CD4-positive, alpha-beta T cell (primary cell): ENCODE results near the gene FBXO28. TPM values are rescaled to one million over a fixed set of nuclear protein-coding genes. Genes with fewer than 3 reads are reported as not detected.

Experiments
- ATAC-seq: fragments of 200-7000 bp; cut with Tn5 transposase; one replicate; pipeline ENCODE4 v1.10.0; 2022; ENCODE audit warnings: mild to moderate bottlenecking; ENCODE audit not compliant: poor library complexity
- CTCF ChIA-PET: fragments of 350-600 bp; sonication (Branson Sonifier 250); formaldehyde crosslinking; loops from one replicate; lab custom pipeline; 2021; ENCODE audit warnings: antibody characterized with exemption, inconsistent platforms; lab: Charles Lee
- POLR2A ChIA-PET: fragments of 350-600 bp; sonication (Branson Sonifier 250); formaldehyde crosslinking; loops from one replicate; lab custom pipeline; 2021; ENCODE audit warnings: antibody characterized with exemption, inconsistent platforms; lab: Charles Lee
- DNase-seq, 14 experiments: peaks; one replicate each; pipeline ENCODE4 v3.0.0-alpha.2; 2013 to 2020; ENCODE audit warnings: mixed read lengths in 2 of 14
- H3K27ac ChIP-seq, 2 donors: one replicate each; pipeline versions ENCODE4 v1.5.1 to v1.7.0; 2013; ENCODE audit warnings: low read length in 2 of 2, low read depth in 1 of 2, mild to moderate bottlenecking in 1 of 2
- H3K27me3 ChIP-seq, 2 experiments: 1 replicate in 1 of 2; 2 replicates in 1 of 2; pipeline versions ENCODE4 v1.6.1 to v1.7.0; 2013; ENCODE audit warnings: low read length in 2 of 2, control low read depth in 1 of 2, mild to moderate bottlenecking in 1 of 2, moderate library complexity in 1 of 2; ENCODE audit not compliant: insufficient read depth in 2 of 2, control insufficient read depth in 1 of 2
- H3K36me3 ChIP-seq: one replicate; pipeline ENCODE4 v1.6.1; 2013; ENCODE audit warnings: low read length, control low read depth; ENCODE audit not compliant: insufficient read depth
- H3K4me1 ChIP-seq: one replicate; pipeline ENCODE4 v1.6.1; 2013; ENCODE audit warnings: low read length, control low read depth; ENCODE audit not compliant: insufficient read depth
- H3K4me3 ChIP-seq: one replicate; pipeline ENCODE4 v1.5.1; 2013; ENCODE audit warnings: mild to moderate bottlenecking, low read length, moderate library complexity
- H3K9me3 ChIP-seq, 2 experiments: 1 replicate in 1 of 2; 2 replicates in 1 of 2; pipeline versions ENCODE4 v1.6.1 to v1.7.0; 2013; ENCODE audit warnings: low read length in 2 of 2, mild to moderate bottlenecking in 2 of 2, control low read depth in 1 of 2, moderate library complexity in 1 of 2; ENCODE audit not compliant: control insufficient read depth in 1 of 2, insufficient read depth in 1 of 2
- H3K27ac Mint-ChIP-seq: one replicate; pipeline ENCODE4 v1.8.0; 2020; ENCODE audit warnings: mixed read lengths
- H3K27me3 Mint-ChIP-seq: one replicate; pipeline ENCODE4 v1.8.0; 2021; ENCODE audit warnings: mixed read lengths
- H3K36me3 Mint-ChIP-seq: one replicate; pipeline ENCODE4 v1.8.0; 2021; ENCODE audit warnings: low read depth, mixed read lengths
- H3K4me1 Mint-ChIP-seq: one replicate; pipeline ENCODE4 v1.8.0; 2021; ENCODE audit warnings: low read depth, mixed read lengths
- H3K4me3 Mint-ChIP-seq: one replicate; pipeline ENCODE4 v1.8.0; 2020; ENCODE audit warnings: mild to moderate bottlenecking, mixed read lengths
- H3K9me3 Mint-ChIP-seq: one replicate; pipeline ENCODE4 v1.8.0; 2020; ENCODE audit warnings: mixed read lengths
- CTCF ChIP-seq: fragments of 200-600 bp; IDR thresholded peaks from one replicate; pipeline ENCODE4 v1.8.0; 2022; ENCODE audit warnings: antibody characterized with exemption, mild to moderate bottlenecking
- intact Hi-C, 2 experiments: fragments of 100-400 bp; cut with DNase I in 1 of 2; cut with micrococcal nuclease in 1 of 2; formaldehyde crosslinking; loops; one replicate each; pipeline versions ENCODE4 v1.15.1 to v1.9.0; 2023 to 2025; cut with DNase I, micrococcal nuclease
- total RNA-seq, 174 experiments: library from RNA in 2 of 174; stranded (reverse) in 2 of 174; gene quantifications; one replicate each; pipeline ENCODE4 v1.2.3 and lab custom pipeline; 2021 to 2026

FBXO28 gene
- total RNA-seq, 2 experiments from 2014 or later: 32.5 to 37.1 TPM

DNA sequence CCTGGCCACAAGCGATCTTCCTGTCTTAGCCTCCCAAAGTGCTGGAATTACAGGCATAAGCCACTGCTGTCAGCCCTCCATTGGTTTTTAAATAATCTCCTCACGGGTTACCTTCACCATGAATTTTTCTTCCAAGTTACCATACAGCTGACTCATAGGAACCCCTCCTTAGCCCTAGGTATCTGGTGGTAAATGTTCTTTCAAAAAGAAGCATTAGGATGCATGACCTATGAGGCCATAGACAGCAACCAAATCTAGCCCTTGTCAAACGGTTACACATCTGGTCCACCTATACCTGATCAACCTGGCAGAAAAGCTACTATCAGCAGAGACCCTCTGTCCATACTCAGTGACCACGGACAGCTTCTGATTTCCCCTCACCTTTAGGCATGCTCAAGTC is 56.4 kb downstream of the FBXO28 start:
- no peaks in the 10 kb centered on the region for H3K27me3 Mint-ChIP-seq
- no peak for TF ChIP-seq CTCF
- ChIA-PET CTCF (interaction anchor here (0.5 to 1.1 kb wide), 3 partner anchors 10 to 163 kb away, joined by 3 to 5 read pairs (median 3); no protein-coding TSS in a partner anchor), POLR2A (interaction anchor here (4.9 kb wide), 1 partner anchor 13 kb away, joined by 80 read pairs; the partner anchor contains the start of gene DEGS1)
- Histone ChIP-seq H3K36me3 (no peaks in the 10 kb centered on the region), H3K27ac (no peak overlapping the region), H3K4me3 (no peak overlapping the region), H3K27me3 (no peaks in the 10 kb centered on the region), H3K4me1 (peaks cover 28% of the 10 kb centered on the region), H3K9me3 (no peaks in the 10 kb centered on the region)
- peak overlapping the region; percentile 45 for H3K27ac Mint-ChIP-seq
- DNase-seq: no peak
- H3K36me3 Mint-ChIP-seq: no peaks in the 10 kb centered on the region
- ATAC-seq: no peak
- peaks cover 33% of the 10 kb centered on the region for H3K4me1 Mint-ChIP-seq
- peak overlapping the region; percentile 59 for H3K4me3 Mint-ChIP-seq
- intact Hi-C loops: loop anchor here (1.0 to 2.0 kb wide), 3 partner anchors 74 to 163 kb away; partner anchors contain the start of gene NVL (in 1 of the 2)
- no peaks in the 10 kb centered on the region for H3K9me3 Mint-ChIP-seq

- Histone ChIP-seq H3K27me3 (no peaks in the 10 kb centered on the region), H3K4me3 (no peak overlapping the region), H3K36me3 (no peaks in the 10 kb centered on the region), H3K27ac (no peak overlapping the region), H3K4me1 (peaks cover 28% of the 10 kb centered on the region), H3K9me3 (no peaks in the 10 kb centered on the region)
- TF ChIP-seq CTCF: peak; percentile 45
- Mint-ChIP-seq H3K27ac (peak overlapping the region; percentile 45), H3K9me3 (no peaks in the 10 kb centered on the region), H3K36me3 (no peaks in the 10 kb centered on the region), H3K27me3 (no peaks in the 10 kb centered on the region), H3K4me1 (peaks cover 38% of the 10 kb centered on the region), H3K4me3 (peak overlapping the region; percentile 59)
- DNase-seq (peak in 11 of 14 experiments; percentile 17 to 81 (median 36)), ATAC-seq (peak; percentile 59)
- ChIA-PET CTCF (interaction anchor here (0.5 to 1.1 kb wide), 4 partner anchors 9 to 162 kb away, joined by 3 to 5 read pairs (median 3); no protein-coding TSS in a partner anchor), POLR2A (interaction anchor here (4.9 kb wide), 1 partner anchor 13 kb away, joined by 80 read pairs; the partner anchor contains the start of gene DEGS1)
- intact Hi-C loops: loop anchor here (1.0 to 2.0 kb wide), 3 partner anchors 74 to 162 kb away; partner anchors contain the start of gene NVL (in 1 of the 2)
These were observed 57.0 kb downstream of the FBXO28 start for GRCh38 chr1:224170748-224171478.

- ChIA-PET CTCF (interaction anchor here (1.0 to 1.3 kb wide), 2 partner anchors 13 to 32 kb away, joined by 3 read pairs; no protein-coding TSS in a partner anchor), POLR2A (interaction anchor here (2.6 kb wide), 1 partner anchor 11 kb away, joined by 9 read pairs; the partner anchor contains the start of gene DEGS1)
- Histone ChIP-seq H3K4me1 (peaks cover 28% of the 10 kb centered on the region), H3K27ac (no peak overlapping the region), H3K4me3 (no peak overlapping the region), H3K27me3 (no peaks in the 10 kb centered on the region), H3K9me3 (no peaks in the 10 kb centered on the region), H3K36me3 (no peaks in the 10 kb centered on the region)
- H3K4me3 Mint-ChIP-seq: no peak overlapping the region
- DNase-seq (no peak), ATAC-seq (no peak)
- H3K9me3 Mint-ChIP-seq: no peaks in the 10 kb centered on the region
- H3K27ac Mint-ChIP-seq: no peak overlapping the region
- H3K4me1 Mint-ChIP-seq: peaks cover 38% of the 10 kb centered on the region
- no peaks in the 10 kb centered on the region for H3K36me3 Mint-ChIP-seq
- no peaks in the 10 kb centered on the region for H3K27me3 Mint-ChIP-seq
- intact Hi-C loops: no loop called here
- no peak for TF ChIP-seq CTCF
These were observed 58.3 kb downstream of the FBXO28 start for GRCh38 chr1:224172229-224172628.
